Thyroid gland (tissue), 4 donors: Measurements from ENCODE around the gene NDC1.

ENCODE experiments used
- CTCF ChIP-seq, 6 experiments: fragments of 200-600 bp in 3 of 6; fragments of 450-650 bp in 3 of 6; sonication (generic) in 3 of 6; IDR thresholded peaks; one replicate each; pipeline ENCODE4 v1.5.1; 2016 to 2019; ENCODE audit warnings: antibody characterized with exemption in 6 of 6, mild to moderate bottlenecking in 2 of 6, inconsistent platforms in 1 of 6, moderate library complexity in 1 of 6
- POLR2A ChIP-seq, 2 donors: fragments of 450-650 bp; IDR thresholded peaks; one replicate each; pipeline ENCODE4 v1.6.1; 2017; ENCODE audit warnings: antibody characterized with exemption in 2 of 2, mild to moderate bottlenecking in 2 of 2, moderate library complexity in 1 of 2

- TF ChIP-seq CTCF (IDR thresholded peaks at IDR 0.05) = peak in 1 of 6 experiments; percentile 17
- no peak for TF ChIP-seq POLR2A (IDR thresholded peaks at IDR 0.05)
Measured at GRCh38 chr1:53715478-53715877, 122.6 kb downstream of the NDC1 start.
